Activated naive CD4-positive, alpha-beta T cell treated with anti-CD3 and anti-CD28 coated beads, Interleukin-2, amount 50 U/mL, for 24 hours (primary cell): ENCODE measurements around the gene PGS1.
A peak's percentile ranks its signal among the peaks of the same experiment; 100 is the strongest.

Source experiments
- H3K27ac Mint-ChIP-seq: one replicate; pipeline ENCODE4 v1.8.0; 2021; ENCODE audit warnings: mild to moderate bottlenecking, mixed read lengths
- H3K27me3 Mint-ChIP-seq: one replicate; pipeline ENCODE4 v1.8.0; 2021; ENCODE audit warnings: mixed read lengths
- H3K36me3 Mint-ChIP-seq: one replicate; pipeline ENCODE4 v1.8.0; 2021; ENCODE audit warnings: mixed read lengths
- H3K4me1 Mint-ChIP-seq: one replicate; pipeline ENCODE4 v1.8.0; 2021; ENCODE audit warnings: mixed read lengths
- H3K4me3 Mint-ChIP-seq: one replicate; pipeline ENCODE4 v1.8.0; 2021; ENCODE audit warnings: mild to moderate bottlenecking, mixed read lengths
- H3K9me3 Mint-ChIP-seq: one replicate; pipeline ENCODE4 v1.8.0; 2021; ENCODE audit warnings: mixed read lengths

The PGS1 gene

GRCh38 chr17:78357672-78358537 is 20.5 kb upstream of the PGS1 start:
- H3K36me3 Mint-ChIP-seq, result peaks cover 11% of the 10 kb centered on the region
- H3K27ac Mint-ChIP-seq, result peak overlapping the region; percentile 90
- no peaks in the 10 kb centered on the region for H3K9me3 Mint-ChIP-seq
- peak overlapping the region; percentile 90 for H3K4me3 Mint-ChIP-seq
- H3K27me3 Mint-ChIP-seq, result no peaks in the 10 kb centered on the region
- peaks cover 50% of the 10 kb centered on the region for H3K4me1 Mint-ChIP-seq

- peaks cover 44% of the 10 kb centered on the region for H3K4me1 Mint-ChIP-seq
- peak overlapping the region; percentile 90 for H3K4me3 Mint-ChIP-seq
- H3K9me3 Mint-ChIP-seq, result no peaks in the 10 kb centered on the region
- peak overlapping the region; percentile 79 for H3K27ac Mint-ChIP-seq
- H3K36me3 Mint-ChIP-seq, result peaks cover 11% of the 10 kb centered on the region
- no peaks in the 10 kb centered on the region for H3K27me3 Mint-ChIP-seq
These were observed 19.7 kb upstream of the PGS1 start for GRCh38 chr17:78358538-78359320.

- Mint-ChIP-seq H3K4me3 (peak overlapping the region; percentile 86), H3K27me3 (no peaks in the 10 kb centered on the region), H3K27ac (peak overlapping the region; percentile 80), H3K4me1 (peaks cover 40% of the 10 kb centered on the region), H3K9me3 (no peaks in the 10 kb centered on the region), H3K36me3 (peaks cover 11% of the 10 kb centered on the region)
These were observed 19.0 kb upstream of the PGS1 start for GRCh38 chr17:78359321-78359996.

GRCh38 chr17:78359997-78360370 is 18.5 kb upstream of the PGS1 start, which contains the start of gene SOCS3:
Gene SOCS3, minus strand, starts transcription at chr17:78360077. Its CDS starts 982 bp downstream, at chr17:78359095.
- peaks cover 11% of the 10 kb centered on the region for H3K36me3 Mint-ChIP-seq
- peaks cover 40% of the 10 kb centered on the region for H3K4me1 Mint-ChIP-seq
- H3K27me3 Mint-ChIP-seq, result no peaks in the 10 kb centered on the region
- peak within 1 kb of the TSS; percentile 90 for H3K4me3 Mint-ChIP-seq
- H3K27ac Mint-ChIP-seq, result peak within 1 kb of the TSS; percentile 88
- H3K9me3 Mint-ChIP-seq, result no peaks in the 10 kb centered on the region

GRCh38 chr17:78360371-78361224 is 17.9 kb upstream of the PGS1 start:
- Mint-ChIP-seq H3K27ac (peak overlapping the region; percentile 88), H3K9me3 (no peaks in the 10 kb centered on the region), H3K4me3 (peak overlapping the region; percentile 84), H3K4me1 (peaks cover 36% of the 10 kb centered on the region), H3K36me3 (peaks cover 7% of the 10 kb centered on the region), H3K27me3 (no peaks in the 10 kb centered on the region)

GRCh38 chr17:78361225-78361701 is 17.2 kb upstream of the PGS1 start:
- Mint-ChIP-seq H3K27ac (peak overlapping the region; percentile 88), H3K27me3 (no peaks in the 10 kb centered on the region), H3K4me1 (peaks cover 29% of the 10 kb centered on the region), H3K9me3 (no peaks in the 10 kb centered on the region), H3K36me3 (peaks cover 7% of the 10 kb centered on the region), H3K4me3 (peak overlapping the region; percentile 36)

- no peaks in the 10 kb centered on the region for H3K27me3 Mint-ChIP-seq
- H3K27ac Mint-ChIP-seq, result no peak overlapping the region
- H3K36me3 Mint-ChIP-seq, result peaks cover 4% of the 10 kb centered on the region
- H3K9me3 Mint-ChIP-seq, result no peaks in the 10 kb centered on the region
- no peak overlapping the region for H3K4me3 Mint-ChIP-seq
- H3K4me1 Mint-ChIP-seq, result peaks cover 20% of the 10 kb centered on the region
These were observed 16.2 kb upstream of the PGS1 start for GRCh38 chr17:78362232-78362631.

- peaks cover 18% of the 10 kb centered on the region for H3K4me1 Mint-ChIP-seq
- H3K9me3 Mint-ChIP-seq, result no peaks in the 10 kb centered on the region
- H3K27me3 Mint-ChIP-seq, result no peaks in the 10 kb centered on the region
- no peak overlapping the region for H3K4me3 Mint-ChIP-seq
- H3K36me3 Mint-ChIP-seq, result no peaks in the 10 kb centered on the region
- peak overlapping the region; percentile 35 for H3K27ac Mint-ChIP-seq
These were observed 15.8 kb upstream of the PGS1 start for GRCh38 chr17:78362671-78363070.

- H3K36me3 Mint-ChIP-seq, result no peaks in the 10 kb centered on the region
- peaks cover 18% of the 10 kb centered on the region for H3K4me1 Mint-ChIP-seq
- no peaks in the 10 kb centered on the region for H3K9me3 Mint-ChIP-seq
- H3K27me3 Mint-ChIP-seq, result no peaks in the 10 kb centered on the region
- peak overlapping the region; percentile 79 for H3K27ac Mint-ChIP-seq
- H3K4me3 Mint-ChIP-seq, result no peak overlapping the region
These were observed 13.8 kb upstream of the PGS1 start for GRCh38 chr17:78364436-78365281.

GRCh38 chr17:78365561-78366108 is 12.8 kb upstream of the PGS1 start:
- Mint-ChIP-seq H3K4me1 (peaks cover 18% of the 10 kb centered on the region), H3K4me3 (no peak overlapping the region), H3K36me3 (no peaks in the 10 kb centered on the region), H3K27ac (no peak overlapping the region), H3K9me3 (no peaks in the 10 kb centered on the region), H3K27me3 (no peaks in the 10 kb centered on the region)

GRCh38 chr17:78366109-78366848 is 12.2 kb upstream of the PGS1 start:
- peaks cover 11% of the 10 kb centered on the region for H3K4me1 Mint-ChIP-seq
- H3K36me3 Mint-ChIP-seq, result no peaks in the 10 kb centered on the region
- H3K27me3 Mint-ChIP-seq, result no peaks in the 10 kb centered on the region
- no peak overlapping the region for H3K27ac Mint-ChIP-seq
- no peak overlapping the region for H3K4me3 Mint-ChIP-seq
- no peaks in the 10 kb centered on the region for H3K9me3 Mint-ChIP-seq

GRCh38 chr17:78367193-78367592 is 11.3 kb upstream of the PGS1 start:
- Mint-ChIP-seq H3K27me3 (no peaks in the 10 kb centered on the region), H3K4me3 (no peak overlapping the region), H3K36me3 (no peaks in the 10 kb centered on the region), H3K4me1 (peaks cover 11% of the 10 kb centered on the region), H3K9me3 (no peaks in the 10 kb centered on the region), H3K27ac (no peak overlapping the region)

- H3K4me3 Mint-ChIP-seq, result no peak overlapping the region
- H3K4me1 Mint-ChIP-seq, result peaks cover 11% of the 10 kb centered on the region
- no peaks in the 10 kb centered on the region for H3K36me3 Mint-ChIP-seq
- H3K27me3 Mint-ChIP-seq, result no peaks in the 10 kb centered on the region
- no peaks in the 10 kb centered on the region for H3K9me3 Mint-ChIP-seq
- no peak overlapping the region for H3K27ac Mint-ChIP-seq
These were observed 10.1 kb upstream of the PGS1 start for GRCh38 chr17:78368348-78368747.
